ENCODE results near the gene ZNF302.

GRCh38 chr19:34667349-34668076 lies 10.0 kb upstream of the ZNF302 start:
- TF ChIP-seq CTCF (IDR thresholded peaks at IDR 0.05; ENCODE audit: low read depth, low read length): no peak
- no peak for TF ChIP-seq MAX (IDR thresholded peaks at IDR 0.05; ENCODE audit: low read depth, low read length)
- TF ChIP-seq POLR2A (IDR thresholded peaks at IDR 0.05; ENCODE audit: extremely low read depth, insufficient read length): no peak
- TF ChIP-seq MYC (IDR thresholded peaks at IDR 0.05; ENCODE audit: low read depth, low read length): no peak
